Uterus (tissue), 2 donors: ENCODE measurements around the gene KLK11.

Experiments used
- POLR2A ChIP-seq, 2 donors: fragments of 450-650 bp; IDR thresholded peaks; one replicate each; pipeline ENCODE4 v1.6.1; 2016; ENCODE audit warnings: antibody characterized with exemption in 2 of 2, mild to moderate bottlenecking in 1 of 2, moderate library complexity in 1 of 2
- TF ChIP-seq, protein P1 (sequence below), 4 experiments: fragments of 200-600 bp in 2 of 4; fragments of 450-650 bp in 2 of 4; sonication (generic) in 2 of 4; IDR thresholded peaks; one replicate each; pipeline ENCODE4 v1.5.1; 2016 to 2019; ENCODE audit warnings: antibody characterized with exemption in 4 of 4, mild to moderate bottlenecking in 2 of 4, moderate library complexity in 1 of 4

DNA sequence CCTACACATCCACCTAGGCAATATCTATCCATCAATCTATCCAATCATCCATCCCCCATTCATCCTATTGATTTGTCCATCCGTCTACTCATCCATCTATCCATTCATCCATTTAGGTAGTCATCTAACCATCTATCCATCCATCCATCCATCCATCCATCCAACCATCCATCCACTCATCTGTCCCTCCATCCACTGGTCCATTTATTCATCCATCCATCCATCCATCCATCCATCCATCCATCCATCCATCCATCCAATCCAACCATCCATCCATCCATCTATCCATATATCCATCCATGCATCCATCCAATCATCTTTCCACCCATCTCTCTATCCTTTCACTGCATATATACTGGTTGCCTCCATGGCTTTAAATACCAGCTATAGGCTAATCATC lies 34.6 kb upstream of the KLK11 start:
- TF ChIP-seq, protein P1, sequence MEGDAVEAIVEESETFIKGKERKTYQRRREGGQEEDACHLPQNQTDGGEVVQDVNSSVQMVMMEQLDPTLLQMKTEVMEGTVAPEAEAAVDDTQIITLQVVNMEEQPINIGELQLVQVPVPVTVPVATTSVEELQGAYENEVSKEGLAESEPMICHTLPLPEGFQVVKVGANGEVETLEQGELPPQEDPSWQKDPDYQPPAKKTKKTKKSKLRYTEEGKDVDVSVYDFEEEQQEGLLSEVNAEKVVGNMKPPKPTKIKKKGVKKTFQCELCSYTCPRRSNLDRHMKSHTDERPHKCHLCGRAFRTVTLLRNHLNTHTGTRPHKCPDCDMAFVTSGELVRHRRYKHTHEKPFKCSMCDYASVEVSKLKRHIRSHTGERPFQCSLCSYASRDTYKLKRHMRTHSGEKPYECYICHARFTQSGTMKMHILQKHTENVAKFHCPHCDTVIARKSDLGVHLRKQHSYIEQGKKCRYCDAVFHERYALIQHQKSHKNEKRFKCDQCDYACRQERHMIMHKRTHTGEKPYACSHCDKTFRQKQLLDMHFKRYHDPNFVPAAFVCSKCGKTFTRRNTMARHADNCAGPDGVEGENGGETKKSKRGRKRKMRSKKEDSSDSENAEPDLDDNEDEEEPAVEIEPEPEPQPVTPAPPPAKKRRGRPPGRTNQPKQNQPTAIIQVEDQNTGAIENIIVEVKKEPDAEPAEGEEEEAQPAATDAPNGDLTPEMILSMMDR (IDR thresholded peaks at IDR 0.05), result no peak
- no peak for TF ChIP-seq POLR2A (IDR thresholded peaks at IDR 0.05)
